Caco-2 (cell line): ENCODE results near the gene LTBP3. TPM values are rescaled to one million over a fixed set of nuclear protein-coding genes. Genes with fewer than 3 reads are reported as not detected.

Source experiments
- total RNA-seq: library from RNA; stranded (reverse); gene quantifications from 2 replicates; pipeline ENCODE4 v1.2.3, GENCODE V29; 2022

LTBP3 gene
- total RNA-seq, 1 experiment from 2014 or later: 91.2 TPM

Other genes starting within 250 kb of the LTBP3 start
- 38.0 and 40.7 TPM in 2 replicates for gene CDC42EP2, start 243.5 kb downstream of the LTBP3 start, total RNA-seq
- gene DPF2, start 224.5 kb downstream of the LTBP3 start, total RNA-seq: 64.2 and 65.3 TPM in 2 replicates
- 3.0 and 3.2 TPM in 2 replicates for gene TIGD3, start 203.6 kb downstream of the LTBP3 start, total RNA-seq
- 8.1 and 8.5 TPM in 2 replicates for gene SLC25A45, start 175.7 kb downstream of the LTBP3 start, total RNA-seq
- gene FRMD8, start 171.7 kb downstream of the LTBP3 start, total RNA-seq: 35.1 and 38.2 TPM in 2 replicates
- gene NEAT1, start 135.6 kb downstream of the LTBP3 start, total RNA-seq: 235 and 254 TPM in 2 replicates
- 4,797 and 4,914 TPM in 2 replicates for gene MALAT1, start 59.3 kb downstream of the LTBP3 start, total RNA-seq
- gene SCYL1, start 33.3 kb downstream of the LTBP3 start, total RNA-seq: 123 and 124 TPM in 2 replicates
- gene ZNRD2, start 12.1 kb upstream of the LTBP3 start, total RNA-seq: 52.9 and 53.9 TPM in 2 replicates
- 24.0 and 26.9 TPM in 2 replicates for gene FAM89B, start 14.2 kb upstream of the LTBP3 start, total RNA-seq
- 19.2 and 19.6 TPM in 2 replicates for gene EHBP1L1, start 17.7 kb upstream of the LTBP3 start, total RNA-seq
- 0.39 and 0.49 TPM in 2 replicates for gene KCNK7, start 37.4 kb upstream of the LTBP3 start, total RNA-seq
- 80.5 and 89.2 TPM in 2 replicates for gene MAP3K11, start 55.9 kb upstream of the LTBP3 start, total RNA-seq
- 52.7 and 52.8 TPM in 2 replicates for gene PCNX3, start 57.4 kb upstream of the LTBP3 start, total RNA-seq
- gene SIPA1, start 79.7 kb upstream of the LTBP3 start, total RNA-seq: 30.5 and 35.1 TPM in 2 replicates
- 51.2 and 54.9 TPM in 2 replicates for gene RELA, start 104.6 kb upstream of the LTBP3 start, total RNA-seq
- 60.2 and 70.1 TPM in 2 replicates for gene KAT5, start 153.9 kb upstream of the LTBP3 start, total RNA-seq
- 66.7 and 76.4 TPM in 2 replicates for gene RNASEH2C, start 162.4 kb upstream of the LTBP3 start, total RNA-seq
- 18.2 and 19.3 TPM in 2 replicates for gene AP5B1, start 222.6 kb upstream of the LTBP3 start, total RNA-seq
- 19.5 and 21.2 TPM in 2 replicates for gene OVOL1, start 228.7 kb upstream of the LTBP3 start, total RNA-seq